ENCODE measurements around the gene ZNF277.

DNA sequence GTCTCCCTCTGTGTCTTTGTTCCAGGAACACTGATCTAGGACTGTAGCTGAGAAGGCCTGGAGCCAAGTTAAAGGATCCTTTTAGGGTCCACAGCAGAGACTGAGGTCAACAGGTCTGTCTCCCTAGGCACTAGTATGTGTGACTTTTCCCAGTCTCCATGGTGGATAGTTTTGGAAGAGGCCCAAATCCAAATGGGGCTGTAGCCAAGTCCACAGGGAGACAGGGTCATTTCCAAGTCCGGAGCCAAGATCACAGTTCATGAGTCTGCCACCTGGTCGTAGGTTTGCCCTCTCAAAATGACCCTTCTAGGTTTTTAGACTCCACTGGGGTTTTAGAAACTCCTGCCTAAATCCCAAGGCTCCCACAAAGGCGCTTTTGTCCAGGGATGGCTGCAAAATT lies 16.8 kb downstream of the ZNF277 start:
- TF ChIP-seq, protein P1, sequence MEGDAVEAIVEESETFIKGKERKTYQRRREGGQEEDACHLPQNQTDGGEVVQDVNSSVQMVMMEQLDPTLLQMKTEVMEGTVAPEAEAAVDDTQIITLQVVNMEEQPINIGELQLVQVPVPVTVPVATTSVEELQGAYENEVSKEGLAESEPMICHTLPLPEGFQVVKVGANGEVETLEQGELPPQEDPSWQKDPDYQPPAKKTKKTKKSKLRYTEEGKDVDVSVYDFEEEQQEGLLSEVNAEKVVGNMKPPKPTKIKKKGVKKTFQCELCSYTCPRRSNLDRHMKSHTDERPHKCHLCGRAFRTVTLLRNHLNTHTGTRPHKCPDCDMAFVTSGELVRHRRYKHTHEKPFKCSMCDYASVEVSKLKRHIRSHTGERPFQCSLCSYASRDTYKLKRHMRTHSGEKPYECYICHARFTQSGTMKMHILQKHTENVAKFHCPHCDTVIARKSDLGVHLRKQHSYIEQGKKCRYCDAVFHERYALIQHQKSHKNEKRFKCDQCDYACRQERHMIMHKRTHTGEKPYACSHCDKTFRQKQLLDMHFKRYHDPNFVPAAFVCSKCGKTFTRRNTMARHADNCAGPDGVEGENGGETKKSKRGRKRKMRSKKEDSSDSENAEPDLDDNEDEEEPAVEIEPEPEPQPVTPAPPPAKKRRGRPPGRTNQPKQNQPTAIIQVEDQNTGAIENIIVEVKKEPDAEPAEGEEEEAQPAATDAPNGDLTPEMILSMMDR (IDR thresholded peaks at IDR 0.05; ENCODE audit: insufficient read depth, low read length, poor library complexity, severe bottlenecking), result no peak
- TF ChIP-seq EZH2phosphoT487 (conservative IDR thresholded peaks at IDR 0.05; ENCODE audit: low read length), result no peak
